Measurements from ENCODE around the gene CMSS1. TPM values are rescaled to one million over a fixed set of nuclear protein-coding genes. Genes with fewer than 3 reads are reported as not detected.

Gene CMSS1
- total and polyA plus RNA-seq, 2 donors (not counting 1 experiment from before 2014, with no cell fraction given) = 7.3 to 22.8 TPM

DNA sequence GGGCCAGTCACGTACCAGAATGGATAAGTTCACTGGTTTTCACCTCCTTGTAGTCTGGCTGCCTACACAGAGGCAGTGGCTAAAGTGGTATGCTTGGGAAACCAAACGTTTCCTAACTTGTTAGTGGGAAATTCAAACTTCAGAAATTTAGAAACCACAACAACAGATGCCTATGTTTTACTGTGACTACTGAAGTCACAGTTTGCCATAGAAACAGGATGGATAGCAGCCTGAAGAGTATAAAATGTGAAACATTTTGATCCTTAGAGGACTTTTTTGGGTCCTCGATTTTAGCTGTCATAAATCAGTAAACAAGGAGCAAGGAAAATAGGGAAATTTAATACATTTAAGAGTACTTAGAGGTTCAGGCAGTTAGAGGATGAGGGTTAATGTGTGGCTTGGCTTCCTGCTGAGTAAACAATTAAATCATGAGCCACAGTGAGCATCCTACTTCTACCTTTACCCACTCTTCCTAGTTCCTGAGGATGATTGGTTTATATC, 48.6 kb downstream of the CMSS1 start:
- Histone ChIP-seq H3K4me1 (ENCODE audit: control insufficient read depth in 2 of 2, insufficient read depth in 2 of 2, low read length in 2 of 2) (no peaks in the 10 kb centered on the region), H3K79me2 (ENCODE audit: control insufficient read depth, insufficient read depth, low read length) (peaks cover 12% of the 10 kb centered on the region), H3K27ac (ENCODE audit: low read length in 2 of 2) (no peak overlapping the region), H3K4me2 (replicated peaks; ENCODE audit: low read depth, low read length, poor library complexity, severe bottlenecking) (no peak overlapping the region), H3K36me3 (replicated peaks in 1 of 2; ENCODE audit: control extremely low read depth in 1 of 2, control insufficient read depth in 1 of 2, extremely low read depth in 1 of 2, insufficient read depth in 2 of 2, low read length in 1 of 2) (peaks cover 0 to 1% of the 10 kb centered on the region in 2 experiments), H3K9ac (ENCODE audit: low read length) (no peak overlapping the region), H2AFZ (ENCODE audit: insufficient read depth, low read depth, low read length, poor library complexity, severe bottlenecking) (no peak overlapping the region), H3K4me3 (ENCODE audit: control extremely low read depth in 1 of 5, extremely low read depth in 1 of 5, insufficient read depth in 1 of 5, low read depth in 2 of 5, low read length in 4 of 5) (no peak overlapping the region), H3K27me3 (replicated peaks in 1 of 4; ENCODE audit: control extremely low read depth in 1 of 4, control insufficient read depth in 3 of 4, insufficient read depth in 4 of 4, low read length in 3 of 4) (no peaks in the 10 kb centered on the region), H4K20me1 (ENCODE audit: control insufficient read depth, insufficient read depth, low read length, poor library complexity, severe bottlenecking) (peaks cover 3% of the 10 kb centered on the region), H3K9me3 (ENCODE audit: control extremely low read depth in 1 of 3, control insufficient read depth in 2 of 3, insufficient read depth in 1 of 3, low read length in 2 of 3) (no peaks in the 10 kb centered on the region)
- ATAC-seq (ENCODE audit: low read depth) = no peak
- Mint-ChIP-seq H3K27ac (no peak overlapping the region), H3K9me3 (ENCODE audit: insufficient read depth) (no peaks in the 10 kb centered on the region), H3K4me1 (peaks cover 10% of the 10 kb centered on the region), H3K4me3 (no peak overlapping the region), H3K27me3 (no peaks in the 10 kb centered on the region)
- WGBS (ENCODE audit: insufficient coverage) = 0% methylated on average over 1 of the region's 3 CpGs
- DNase-seq = no peak
- POLR2A ChIA-PET = no interaction called here
- intact Hi-C loops (cut with micrococcal nuclease) = no loop called here
- CTCF ChIA-PET = no interaction called here
- TF ChIP-seq, protein P1, sequence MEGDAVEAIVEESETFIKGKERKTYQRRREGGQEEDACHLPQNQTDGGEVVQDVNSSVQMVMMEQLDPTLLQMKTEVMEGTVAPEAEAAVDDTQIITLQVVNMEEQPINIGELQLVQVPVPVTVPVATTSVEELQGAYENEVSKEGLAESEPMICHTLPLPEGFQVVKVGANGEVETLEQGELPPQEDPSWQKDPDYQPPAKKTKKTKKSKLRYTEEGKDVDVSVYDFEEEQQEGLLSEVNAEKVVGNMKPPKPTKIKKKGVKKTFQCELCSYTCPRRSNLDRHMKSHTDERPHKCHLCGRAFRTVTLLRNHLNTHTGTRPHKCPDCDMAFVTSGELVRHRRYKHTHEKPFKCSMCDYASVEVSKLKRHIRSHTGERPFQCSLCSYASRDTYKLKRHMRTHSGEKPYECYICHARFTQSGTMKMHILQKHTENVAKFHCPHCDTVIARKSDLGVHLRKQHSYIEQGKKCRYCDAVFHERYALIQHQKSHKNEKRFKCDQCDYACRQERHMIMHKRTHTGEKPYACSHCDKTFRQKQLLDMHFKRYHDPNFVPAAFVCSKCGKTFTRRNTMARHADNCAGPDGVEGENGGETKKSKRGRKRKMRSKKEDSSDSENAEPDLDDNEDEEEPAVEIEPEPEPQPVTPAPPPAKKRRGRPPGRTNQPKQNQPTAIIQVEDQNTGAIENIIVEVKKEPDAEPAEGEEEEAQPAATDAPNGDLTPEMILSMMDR (IDR thresholded peaks at IDR 0.05) = no peak
- no peak for TF ChIP-seq EZH2 (IDR thresholded peaks at IDR 0.05; ENCODE audit: borderline replicate concordance, insufficient read depth, low read depth, low read length, poor library complexity, severe bottlenecking)

DNA sequence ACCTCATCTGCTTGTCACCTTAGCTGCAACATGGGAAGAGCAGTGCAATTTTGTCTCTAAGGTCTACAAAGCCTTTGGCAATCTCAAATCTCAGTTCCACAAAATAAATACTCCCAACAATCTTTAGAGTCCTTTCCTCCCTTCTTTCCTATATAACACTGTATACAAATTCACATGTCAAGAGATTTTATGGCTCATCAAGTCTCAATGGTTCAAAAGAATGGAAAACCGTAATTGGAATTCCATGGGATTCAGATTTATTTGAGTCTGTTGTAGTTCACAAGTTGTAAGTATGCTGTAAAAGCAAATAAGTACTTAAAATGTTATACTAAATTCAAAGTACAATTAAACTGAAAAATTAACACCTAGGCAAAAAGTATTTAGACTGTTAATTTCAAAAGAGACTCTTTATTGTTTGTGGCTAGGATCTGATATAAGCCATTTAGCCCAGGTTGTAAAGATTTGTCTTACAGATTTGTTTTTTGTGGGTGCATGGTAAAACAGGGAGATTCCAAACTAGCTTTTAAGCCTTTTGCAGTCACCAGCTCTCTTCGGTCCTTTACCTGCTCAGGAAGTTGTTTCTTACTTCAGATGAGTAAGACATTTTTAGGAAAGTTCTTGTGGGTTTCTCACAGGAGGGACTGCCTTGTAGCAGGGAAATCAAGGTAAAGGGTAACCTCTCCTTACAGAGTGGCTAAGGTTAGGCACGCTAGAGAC, 50.1 kb downstream of the CMSS1 start:
- H3K27me3 Mint-ChIP-seq = no peaks in the 10 kb centered on the region
- DNase-seq = no peak
- H3K27ac ChIP-seq (ENCODE audit: low read length in 2 of 2) = no peak overlapping the region
- H3K9me3 Mint-ChIP-seq (ENCODE audit: insufficient read depth) = no peaks in the 10 kb centered on the region
- no peak for ATAC-seq (ENCODE audit: low read depth)
- peaks cover 10% of the 10 kb centered on the region for H3K4me1 Mint-ChIP-seq
- no peak overlapping the region for H2AFZ ChIP-seq (ENCODE audit: insufficient read depth, low read depth, low read length, poor library complexity, severe bottlenecking)
- no peak overlapping the region for H3K9ac ChIP-seq (ENCODE audit: low read length)
- peaks cover 3% of the 10 kb centered on the region for H4K20me1 ChIP-seq (ENCODE audit: control insufficient read depth, insufficient read depth, low read length, poor library complexity, severe bottlenecking)
- TF ChIP-seq, protein P1 (IDR thresholded peaks at IDR 0.05) = no peak
- no peak for TF ChIP-seq EZH2 (IDR thresholded peaks at IDR 0.05; ENCODE audit: borderline replicate concordance, insufficient read depth, low read depth, low read length, poor library complexity, severe bottlenecking)
- H3K36me3 ChIP-seq (replicated peaks in 1 of 2; ENCODE audit: control extremely low read depth in 1 of 2, control insufficient read depth in 1 of 2, extremely low read depth in 1 of 2, insufficient read depth in 2 of 2, low read length in 1 of 2) = peaks cover 0 to 1% of the 10 kb centered on the region in 2 experiments
- H3K4me3 Mint-ChIP-seq = no peak overlapping the region
- H3K9me3 ChIP-seq (ENCODE audit: control extremely low read depth in 1 of 3, control insufficient read depth in 2 of 3, insufficient read depth in 1 of 3, low read length in 2 of 3) = no peaks in the 10 kb centered on the region
- no peak overlapping the region for H3K4me2 ChIP-seq (replicated peaks; ENCODE audit: low read depth, low read length, poor library complexity, severe bottlenecking)
- peaks cover 12% of the 10 kb centered on the region for H3K79me2 ChIP-seq (ENCODE audit: control insufficient read depth, insufficient read depth, low read length)
- POLR2A ChIA-PET = no interaction called here
- CTCF ChIA-PET = no interaction called here
- no peaks in the 10 kb centered on the region for H3K4me1 ChIP-seq (ENCODE audit: control insufficient read depth in 2 of 2, insufficient read depth in 2 of 2, low read length in 2 of 2)
- no peak overlapping the region for H3K27ac Mint-ChIP-seq
- intact Hi-C loops (cut with micrococcal nuclease) = no loop called here
- WGBS (ENCODE audit: insufficient coverage) = 86% methylated on average over 1 of the region's 3 CpGs
- no peak overlapping the region for H3K4me3 ChIP-seq (ENCODE audit: control extremely low read depth in 1 of 5, extremely low read depth in 1 of 5, insufficient read depth in 1 of 5, low read depth in 2 of 5, low read length in 4 of 5)
- H3K27me3 ChIP-seq (replicated peaks in 1 of 4; ENCODE audit: control extremely low read depth in 1 of 4, control insufficient read depth in 3 of 4, insufficient read depth in 4 of 4, low read length in 3 of 4) = no peaks in the 10 kb centered on the region

Measured in B cell (primary cell).